ENCODE results near the gene TMPRSS9. TPM values are rescaled to one million over a fixed set of nuclear protein-coding genes. Genes with fewer than 3 reads are reported as not detected.
"Not testable (repeated sequence)": the region's sequence is repeated elsewhere in the genome, so short reads cannot be mapped to it uniquely, and the experiment has no call there.

The TMPRSS9 gene
- total RNA-seq, 1 donor from 2014 or later: not detected

DNA sequence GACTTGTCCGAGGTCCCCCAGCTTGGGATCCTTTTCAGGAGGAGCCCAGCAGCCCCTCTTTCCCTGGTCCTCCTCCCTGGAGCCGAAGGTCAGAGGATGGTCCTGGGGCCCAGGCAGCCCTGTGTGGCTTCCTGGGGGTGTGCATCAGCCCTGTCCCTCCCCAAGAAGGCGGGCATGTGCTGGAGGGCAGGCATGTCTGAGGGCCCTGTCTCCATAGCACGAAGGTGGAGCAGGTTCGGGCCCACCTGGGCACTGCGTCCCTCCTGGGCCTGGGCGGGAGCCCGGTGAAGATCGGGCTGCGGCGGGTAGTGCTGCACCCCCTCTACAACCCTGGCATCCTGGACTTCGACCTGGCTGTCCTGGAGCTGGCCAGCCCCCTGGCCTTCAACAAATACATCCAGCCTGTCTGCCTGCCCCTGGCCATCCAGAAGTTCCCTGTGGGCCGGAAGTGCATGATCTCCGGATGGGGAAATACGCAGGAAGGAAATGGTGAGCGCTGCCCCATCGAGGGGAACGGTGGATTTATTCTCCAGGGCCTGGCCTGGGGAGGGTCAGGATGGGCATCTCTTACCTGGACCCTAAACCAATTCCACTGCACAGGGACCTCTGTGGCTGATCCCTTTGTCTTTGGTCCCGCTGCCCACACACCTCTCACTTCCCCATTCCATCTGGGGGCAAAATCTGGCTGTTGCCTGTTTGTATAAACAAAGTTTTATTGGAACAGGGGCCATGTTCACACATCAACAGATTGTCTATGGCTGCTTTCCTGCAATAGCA, 56.4 kb downstream of the TMPRSS9 start:
- no peak overlapping the region for H3K4me3 ChIP-seq (ENCODE audit: low read depth, low read length)
- DNase-seq (ENCODE audit: low read depth): no peak
- TF ChIP-seq, protein P1, sequence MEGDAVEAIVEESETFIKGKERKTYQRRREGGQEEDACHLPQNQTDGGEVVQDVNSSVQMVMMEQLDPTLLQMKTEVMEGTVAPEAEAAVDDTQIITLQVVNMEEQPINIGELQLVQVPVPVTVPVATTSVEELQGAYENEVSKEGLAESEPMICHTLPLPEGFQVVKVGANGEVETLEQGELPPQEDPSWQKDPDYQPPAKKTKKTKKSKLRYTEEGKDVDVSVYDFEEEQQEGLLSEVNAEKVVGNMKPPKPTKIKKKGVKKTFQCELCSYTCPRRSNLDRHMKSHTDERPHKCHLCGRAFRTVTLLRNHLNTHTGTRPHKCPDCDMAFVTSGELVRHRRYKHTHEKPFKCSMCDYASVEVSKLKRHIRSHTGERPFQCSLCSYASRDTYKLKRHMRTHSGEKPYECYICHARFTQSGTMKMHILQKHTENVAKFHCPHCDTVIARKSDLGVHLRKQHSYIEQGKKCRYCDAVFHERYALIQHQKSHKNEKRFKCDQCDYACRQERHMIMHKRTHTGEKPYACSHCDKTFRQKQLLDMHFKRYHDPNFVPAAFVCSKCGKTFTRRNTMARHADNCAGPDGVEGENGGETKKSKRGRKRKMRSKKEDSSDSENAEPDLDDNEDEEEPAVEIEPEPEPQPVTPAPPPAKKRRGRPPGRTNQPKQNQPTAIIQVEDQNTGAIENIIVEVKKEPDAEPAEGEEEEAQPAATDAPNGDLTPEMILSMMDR (conservative IDR thresholded peaks at IDR 0.05; ENCODE audit: low read depth, low read length): no peak

DNA sequence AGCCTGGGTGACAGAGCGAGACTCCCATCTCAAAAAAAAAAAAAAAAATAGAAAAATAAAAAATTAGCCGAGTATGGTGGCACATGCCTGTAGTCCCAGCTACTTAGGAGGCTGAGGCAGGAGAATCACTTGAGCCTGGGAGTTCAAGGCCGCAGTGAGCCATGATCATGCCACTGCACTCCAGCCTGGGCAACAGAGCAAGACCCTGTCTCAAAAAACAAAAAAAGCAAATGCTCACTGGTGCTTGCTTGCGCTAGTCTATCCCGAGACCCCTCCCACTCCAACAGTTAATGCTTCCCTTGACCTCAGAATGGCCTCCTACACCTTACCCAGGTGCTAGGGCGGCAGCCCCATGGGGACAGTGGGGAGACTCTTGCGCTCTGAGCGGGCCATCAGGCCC, 57.4 kb downstream of the TMPRSS9 start:
- H3K4me3 ChIP-seq (ENCODE audit: low read depth, low read length); DNase-seq (ENCODE audit: low read depth): not testable (repeated sequence)

DNA sequence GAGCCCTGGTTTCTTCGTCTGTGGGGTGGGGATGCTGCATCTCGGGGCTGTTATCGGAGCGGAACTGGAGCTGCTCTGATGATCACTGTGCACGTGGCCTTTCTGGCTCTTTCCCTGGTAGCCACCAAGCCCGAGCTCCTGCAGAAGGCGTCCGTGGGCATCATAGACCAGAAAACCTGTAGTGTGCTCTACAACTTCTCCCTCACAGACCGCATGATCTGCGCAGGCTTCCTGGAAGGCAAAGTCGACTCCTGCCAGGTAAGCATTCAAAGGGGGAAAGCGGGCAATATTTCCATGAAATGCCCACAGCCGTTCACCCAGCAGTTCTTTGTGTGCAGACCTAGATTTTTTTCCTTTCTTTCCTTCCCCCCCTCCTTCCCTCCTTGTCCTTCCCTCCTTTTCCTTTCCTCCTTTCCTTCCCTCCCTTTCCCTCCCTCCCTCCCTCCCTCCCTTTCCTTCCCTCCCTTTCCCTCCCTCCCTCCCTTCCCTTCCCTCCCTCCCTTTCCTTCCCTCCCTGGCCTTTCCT, 57.9 kb downstream of the TMPRSS9 start:
- no peak overlapping the region for H3K4me3 ChIP-seq (ENCODE audit: low read depth, low read length)
- TF ChIP-seq, protein P1 (conservative IDR thresholded peaks at IDR 0.05; ENCODE audit: low read depth, low read length): no peak
- DNase-seq (ENCODE audit: low read depth): no peak

DNA sequence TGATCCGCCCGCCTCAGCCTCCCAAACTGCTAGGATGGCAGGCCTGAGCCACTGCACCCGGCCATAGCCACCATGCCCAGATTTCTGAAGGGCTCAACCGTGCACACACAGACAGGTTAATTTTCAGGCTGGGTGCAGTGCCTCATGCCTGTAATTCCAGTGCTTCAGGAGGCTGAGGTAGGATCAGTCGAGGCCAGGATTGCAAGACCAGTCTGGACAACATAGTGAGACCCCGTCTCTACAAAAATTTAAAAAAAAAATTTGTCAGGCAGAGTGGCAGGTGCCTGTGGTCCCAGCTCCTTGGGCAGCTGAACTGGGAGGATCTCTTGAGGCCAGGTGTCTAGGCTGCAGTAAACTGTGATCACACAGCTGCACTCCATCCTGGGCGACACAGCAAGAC, 59.7 kb downstream of the TMPRSS9 start:
- no peak for DNase-seq (ENCODE audit: low read depth)
- TF ChIP-seq, protein P1 (conservative IDR thresholded peaks at IDR 0.05; ENCODE audit: low read depth, low read length): no peak
- H3K4me3 ChIP-seq (ENCODE audit: low read depth, low read length): no peak overlapping the region

DNA sequence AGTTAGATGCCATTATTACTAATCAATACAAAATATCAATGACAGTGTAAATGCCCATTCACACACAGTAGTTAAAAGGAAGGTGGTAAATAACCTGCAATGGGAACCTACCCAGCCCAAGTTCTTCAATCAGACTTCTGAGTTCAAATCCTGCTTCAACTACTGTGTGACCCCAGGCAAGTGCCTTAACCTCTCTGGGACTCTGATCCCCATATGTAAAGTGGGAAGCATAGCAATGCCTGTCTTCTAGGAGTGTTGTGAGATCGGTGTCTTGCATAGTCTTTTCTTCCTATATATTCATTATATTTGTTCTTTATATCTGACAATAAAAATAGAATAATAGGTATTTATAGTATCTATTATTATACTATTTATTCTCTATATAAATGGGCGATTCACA, 60.4 kb downstream of the TMPRSS9 start:
- no peak for DNase-seq (ENCODE audit: low read depth)
- no peak overlapping the region for H3K4me3 ChIP-seq (ENCODE audit: low read depth, low read length)
- TF ChIP-seq, protein P1 (conservative IDR thresholded peaks at IDR 0.05; ENCODE audit: low read depth, low read length): no peak

DNA sequence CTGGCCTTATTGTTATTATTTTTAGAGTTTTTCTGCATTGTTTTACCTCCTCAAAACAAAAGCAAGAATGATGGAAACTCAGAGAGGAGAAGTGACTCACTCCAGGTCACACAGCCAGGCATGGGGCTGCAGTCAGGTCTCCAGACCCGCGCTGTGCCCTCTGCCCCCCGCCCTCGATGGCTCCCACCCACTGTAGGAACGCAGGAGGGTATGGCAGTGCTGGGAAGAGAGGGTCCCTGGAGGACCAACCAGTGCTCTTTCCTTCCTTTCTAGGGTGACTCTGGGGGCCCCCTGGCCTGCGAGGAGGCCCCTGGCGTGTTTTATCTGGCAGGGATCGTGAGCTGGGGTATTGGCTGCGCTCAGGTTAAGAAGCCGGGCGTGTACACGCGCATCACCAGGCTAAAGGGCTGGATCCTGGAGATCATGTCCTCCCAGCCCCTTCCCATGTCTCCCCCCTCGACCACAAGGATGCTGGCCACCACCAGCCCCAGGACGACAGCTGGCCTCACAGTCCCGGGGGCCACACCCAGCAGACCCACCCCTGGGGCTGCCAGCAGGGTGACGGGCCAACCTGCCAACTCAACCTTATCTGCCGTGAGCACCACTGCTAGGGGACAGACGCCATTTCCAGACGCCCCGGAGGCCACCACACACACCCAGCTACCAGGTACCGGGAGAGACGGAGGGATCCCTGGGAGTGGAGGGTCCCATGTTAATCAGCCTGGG, 61.7 kb downstream of the TMPRSS9 start:
- H3K4me3 ChIP-seq (ENCODE audit: low read depth, low read length): no peak overlapping the region
- TF ChIP-seq, protein P1 (conservative IDR thresholded peaks at IDR 0.05; ENCODE audit: low read depth, low read length): no peak
- DNase-seq (ENCODE audit: low read depth): no peak

DNA sequence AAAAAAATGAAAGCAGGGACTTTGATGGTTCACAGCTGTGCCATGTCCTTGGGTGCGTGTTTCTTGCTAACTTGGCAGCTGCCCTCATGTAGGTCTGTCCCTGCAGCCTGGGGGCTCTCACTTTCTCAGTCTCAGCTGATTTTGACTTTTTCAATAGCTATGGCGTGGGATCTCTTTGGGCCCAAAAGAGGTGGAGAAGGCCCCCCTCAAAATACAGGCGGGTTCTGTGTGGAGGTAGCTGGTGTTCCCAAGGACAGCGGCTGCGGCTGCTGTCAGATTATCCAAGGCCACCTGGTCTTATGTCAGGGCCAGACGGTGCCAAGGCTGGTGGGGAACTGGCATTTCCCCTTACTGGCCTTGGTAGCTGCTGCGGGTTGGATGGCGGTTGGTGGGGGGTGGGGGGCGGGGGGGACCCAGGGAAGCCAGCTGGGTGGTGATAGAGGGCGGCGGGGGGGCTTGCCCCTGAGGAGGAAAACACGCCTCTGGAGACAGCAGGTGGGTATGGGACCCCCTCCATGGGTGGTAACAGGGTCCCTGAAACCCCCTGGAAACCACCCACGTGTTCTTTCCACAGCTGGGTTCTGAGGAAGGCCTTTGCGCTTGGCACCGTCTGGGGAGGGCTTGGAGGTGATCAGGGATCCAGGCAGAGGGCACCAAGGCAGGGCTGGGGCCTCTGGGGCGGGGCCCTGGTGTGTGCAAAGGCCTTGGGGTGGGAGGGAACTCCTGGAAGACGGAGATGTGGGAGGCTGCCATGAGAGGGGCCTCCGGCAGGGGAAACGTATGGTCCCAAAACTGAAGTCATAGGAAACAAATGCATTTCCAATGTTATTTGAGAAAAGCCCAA, 63.2 kb downstream of the TMPRSS9 start:
- no peak overlapping the region for H3K4me3 ChIP-seq (ENCODE audit: low read depth, low read length)
- TF ChIP-seq, protein P1 (conservative IDR thresholded peaks at IDR 0.05; ENCODE audit: low read depth, low read length): no peak
- no peak for DNase-seq (ENCODE audit: low read depth)
